GM08714 (cell line): ENCODE results near the gene NOXA1.
"Not testable (repeated sequence)": the region's sequence is repeated elsewhere in the genome, so short reads cannot be mapped to it uniquely, and the experiment has no call there.

Source experiments
- H3K4me3 ChIP-seq: fragments of 200-500 bp; sonication (Bioruptor generic); 2 replicates; pipeline ENCODE4 v1.5.1; 2014; ENCODE audit warnings: mild to moderate bottlenecking, low read length, inconsistent platforms
- ZNF274 ChIP-seq: IDR thresholded peaks from 2 replicates; pipeline ENCODE4 v1.6.1; 2012; ENCODE audit warnings: mild to moderate bottlenecking, low read depth, low read length

The NOXA1 gene

DNA sequence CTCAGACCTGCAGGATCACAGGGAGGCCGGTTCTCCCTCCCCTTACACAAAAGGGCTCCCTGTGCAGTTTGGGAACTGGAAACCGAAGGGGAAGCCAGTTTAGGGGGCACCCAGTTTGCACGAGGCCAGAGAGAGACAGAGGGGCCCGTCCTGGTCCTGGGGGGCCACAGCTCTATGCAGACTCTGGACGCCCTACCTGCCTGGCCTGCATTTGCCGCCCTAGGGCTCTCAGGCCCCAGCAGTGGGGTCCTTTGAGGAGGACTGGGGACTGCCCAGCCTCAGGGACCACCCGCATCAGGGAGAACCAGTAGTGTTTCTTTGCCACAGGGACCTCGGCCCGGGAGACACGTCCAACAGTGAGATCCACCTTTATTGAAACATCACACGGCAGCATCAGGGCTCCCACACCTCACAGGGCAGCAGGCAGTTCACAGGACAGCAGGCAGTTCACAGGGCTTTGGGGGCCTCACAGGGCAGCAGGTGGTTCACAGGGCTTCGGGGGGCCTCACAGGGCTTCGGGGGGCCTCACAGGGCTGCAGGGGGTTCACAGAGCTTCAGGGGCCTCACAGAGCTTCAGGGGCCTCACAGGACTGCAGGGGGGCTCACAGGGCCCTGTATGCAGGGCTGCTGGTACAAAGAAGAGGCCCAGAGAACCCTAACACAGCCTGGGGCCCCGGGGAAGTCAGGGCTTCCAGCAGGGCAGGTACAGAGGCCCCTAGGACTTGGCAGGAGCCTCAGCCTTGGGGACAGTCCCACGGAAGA, 36.6 kb downstream of the NOXA1 start:
- TF ChIP-seq ZNF274 = no peak
- peak overlapping the region; percentile 46; the same call in 1 of the 2 replicates for H3K4me3 ChIP-seq

DNA sequence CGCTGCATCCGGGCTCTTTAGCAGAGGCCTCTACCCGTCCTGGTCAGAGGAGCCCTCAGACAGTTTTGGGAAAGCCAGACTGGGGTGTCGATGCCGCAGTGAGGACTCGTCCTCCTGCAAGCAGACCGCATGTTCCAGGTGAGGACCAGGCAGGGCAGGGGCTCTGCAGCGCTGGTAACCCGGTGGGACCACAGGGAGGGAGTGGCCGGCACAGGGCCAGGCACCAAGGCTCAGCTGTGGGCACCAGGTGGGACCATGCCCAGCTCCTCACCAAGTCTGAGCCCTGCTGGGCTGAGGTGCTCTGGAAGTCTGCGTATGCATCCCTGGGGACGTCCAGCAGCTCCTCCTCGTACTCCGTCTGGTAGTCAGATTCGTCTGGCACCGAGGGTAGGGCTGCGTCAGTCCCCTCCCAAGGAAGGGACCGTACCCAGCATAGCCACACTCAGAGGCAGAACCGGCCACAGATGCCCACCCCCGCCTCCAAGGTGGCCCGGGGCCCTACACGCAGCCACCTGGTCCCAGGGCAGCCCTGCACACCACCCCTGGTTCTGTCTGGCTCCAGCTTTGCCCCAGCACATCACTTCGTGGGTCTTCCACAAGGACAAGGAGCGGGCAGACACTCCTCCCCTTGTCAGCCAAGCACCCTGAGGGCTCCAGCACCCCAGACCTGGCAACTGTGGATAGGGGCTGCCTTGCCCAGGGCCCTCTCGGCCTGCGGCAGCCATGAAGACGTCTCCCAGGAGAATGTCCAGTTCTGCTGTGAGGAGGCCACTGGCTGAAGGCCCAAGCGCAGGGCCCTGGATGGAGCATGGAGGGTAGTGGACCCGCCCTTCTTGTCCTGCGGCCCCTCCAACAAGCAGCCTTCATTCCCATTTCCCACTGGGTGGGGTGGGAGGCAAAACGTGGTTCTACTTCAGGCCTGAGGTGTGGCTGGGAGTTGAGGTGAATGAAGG, 37.4 kb downstream of the NOXA1 start:
- no peak for TF ChIP-seq ZNF274
- H3K4me3 ChIP-seq = no peak overlapping the region

DNA sequence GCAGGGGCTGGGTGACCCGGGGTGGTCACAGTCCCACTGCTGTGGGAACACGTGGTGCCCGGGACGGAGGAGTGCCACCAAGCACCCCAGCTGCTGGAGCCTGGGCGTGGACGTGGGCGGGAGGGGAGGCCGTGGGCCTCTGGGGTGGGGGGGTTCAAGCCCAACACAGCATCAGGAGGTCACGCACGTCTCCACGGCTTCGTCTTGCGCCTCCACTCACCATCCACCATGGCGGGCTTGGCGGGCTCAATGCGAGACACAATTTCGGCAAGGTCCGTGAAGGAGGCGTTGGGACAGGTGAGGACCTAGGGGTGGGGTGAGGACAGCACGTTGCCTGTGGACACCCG, 38.1 kb downstream of the NOXA1 start:
- TF ChIP-seq ZNF274 = no peak
- H3K4me3 ChIP-seq = no peak overlapping the region

DNA sequence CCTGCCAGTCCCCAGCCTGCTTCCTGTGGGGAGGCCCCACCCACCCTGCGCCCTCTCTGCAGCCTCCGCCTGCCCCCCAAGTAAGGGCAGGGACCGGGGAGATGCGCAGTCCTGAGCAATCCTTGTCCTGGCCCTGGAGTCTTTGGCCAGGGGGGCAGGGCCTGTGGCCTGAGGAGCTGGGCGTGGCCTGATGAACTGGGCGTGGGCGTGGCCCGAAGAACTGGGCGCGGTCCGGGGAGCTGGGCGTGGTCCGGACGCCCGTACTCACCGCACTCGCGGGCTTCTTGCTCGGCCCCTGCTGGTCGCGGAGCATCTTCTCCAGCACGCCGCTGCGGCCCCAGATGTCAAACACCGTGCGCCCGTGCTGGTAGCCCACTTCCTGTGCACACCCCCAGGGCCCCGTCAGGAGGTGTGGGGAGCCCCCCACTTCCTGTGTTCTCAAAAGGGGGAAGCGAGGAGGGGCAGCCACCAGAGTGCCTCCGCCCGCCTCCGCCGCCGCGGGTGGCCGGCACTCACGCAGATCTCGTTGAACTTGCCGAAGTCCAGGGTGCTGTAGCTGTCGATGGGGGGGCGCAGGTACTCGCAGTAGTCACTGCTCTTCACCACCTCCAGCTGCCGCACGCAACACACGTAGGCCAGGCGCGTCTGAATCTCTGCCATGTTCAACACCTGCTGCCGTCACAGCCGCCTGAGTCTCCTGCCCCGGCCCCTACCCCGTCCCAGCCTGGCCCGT, 38.6 kb downstream of the NOXA1 start:
- no peak overlapping the region; the same call in 1 of the 2 replicates for H3K4me3 ChIP-seq
- TF ChIP-seq ZNF274 = no peak

DNA sequence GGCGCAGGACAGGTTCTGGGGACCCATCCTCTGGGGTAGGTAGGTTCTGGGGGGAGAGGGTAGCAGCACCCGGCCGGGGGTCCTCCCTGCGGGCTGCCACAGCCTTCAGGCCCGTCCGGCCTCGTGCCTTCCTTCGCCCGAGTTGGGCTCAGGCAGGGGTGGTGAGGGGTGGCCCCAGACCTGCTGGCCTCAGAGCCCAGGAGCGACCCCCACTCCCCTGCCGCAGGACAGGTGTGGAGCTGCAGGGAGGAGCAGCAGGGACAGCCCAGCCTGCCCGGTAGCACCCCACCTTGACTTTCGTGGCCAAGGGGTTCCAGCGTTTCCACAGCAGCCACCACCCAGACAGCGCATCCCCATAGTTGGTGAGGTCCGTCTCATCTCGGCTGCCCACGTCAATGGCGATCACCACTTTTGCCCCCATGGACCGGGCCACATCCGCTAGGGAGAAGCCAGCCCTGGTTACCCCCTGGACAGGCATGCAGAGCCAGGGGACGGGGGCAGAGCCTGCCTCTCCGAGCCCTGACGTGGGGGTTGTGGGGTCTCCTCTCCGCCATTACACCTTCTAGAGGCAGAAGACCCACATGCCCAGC, 39.3 kb downstream of the NOXA1 start:
- H3K4me3 ChIP-seq = no peak overlapping the region; the same call in 1 of the 2 replicates
- TF ChIP-seq ZNF274 = no peak

DNA sequence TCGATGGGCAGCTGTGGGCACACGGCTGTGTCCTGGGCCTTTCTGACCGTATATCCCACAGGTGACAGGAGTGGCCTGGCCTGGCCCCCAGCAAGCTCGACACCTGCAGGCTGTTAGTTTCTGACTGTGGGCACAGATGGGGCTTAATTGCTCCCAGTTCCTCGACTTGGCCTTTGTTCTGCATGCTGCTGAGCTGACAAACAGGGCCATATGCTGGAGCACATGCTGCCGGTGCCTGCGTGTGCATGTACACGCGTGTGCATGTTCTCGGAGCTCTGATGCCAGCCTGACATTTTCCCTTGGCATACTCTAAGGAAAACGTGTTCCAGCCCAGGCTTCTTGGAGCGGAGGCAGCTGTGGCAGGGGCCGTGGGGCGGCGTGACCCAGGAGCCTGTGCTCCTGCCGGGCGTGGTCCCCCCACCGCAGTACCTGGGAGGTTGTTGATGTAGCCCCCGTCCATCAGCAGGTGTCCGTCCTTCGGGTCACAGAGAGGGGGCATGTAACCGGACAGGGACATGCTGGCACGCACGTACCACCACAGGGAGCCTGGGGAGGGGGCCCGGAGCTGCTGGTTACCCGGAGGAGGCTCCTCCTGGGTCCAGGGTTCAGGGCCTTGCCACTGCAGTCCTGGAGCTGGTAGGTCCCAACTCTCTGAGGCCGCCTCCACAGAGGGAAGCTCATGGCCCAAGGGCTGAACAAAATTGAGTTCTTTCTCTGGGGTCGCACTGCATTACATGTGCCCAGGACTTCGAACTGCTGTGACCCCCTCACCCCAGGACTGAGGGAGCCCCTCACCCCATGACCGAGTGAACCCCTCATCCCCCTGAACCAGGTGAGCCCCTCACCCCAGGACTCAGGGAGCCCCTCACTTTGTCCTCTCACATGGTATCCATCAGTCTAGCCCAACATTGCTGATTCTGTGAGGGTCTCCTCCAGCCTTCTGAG, 40.1 kb downstream of the NOXA1 start:
- no peak for TF ChIP-seq ZNF274

DNA sequence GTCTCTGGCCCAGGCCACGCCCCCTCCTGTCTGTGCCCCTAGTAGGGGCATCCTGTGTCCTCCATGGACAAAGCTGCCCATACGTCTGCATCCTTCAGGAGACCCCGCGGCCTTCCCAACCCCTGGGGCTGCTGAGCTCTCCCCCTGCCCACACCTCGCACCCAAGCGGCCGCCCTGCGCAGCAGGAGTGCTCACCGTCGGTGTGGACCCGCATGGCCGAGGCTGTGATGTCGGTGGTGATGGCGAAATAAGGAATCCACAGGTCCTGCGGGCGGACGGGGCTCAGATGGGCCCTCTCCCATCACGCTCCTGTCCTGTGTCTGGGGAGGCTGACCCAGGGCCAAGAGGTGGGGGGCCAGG, 40.7 kb downstream of the NOXA1 start:
- no peak overlapping the region for H3K4me3 ChIP-seq
- no peak for TF ChIP-seq ZNF274

More for the DNA sequence above, 40.1 kb downstream of the NOXA1 start:
- no peak overlapping the region for H3K4me3 ChIP-seq

DNA sequence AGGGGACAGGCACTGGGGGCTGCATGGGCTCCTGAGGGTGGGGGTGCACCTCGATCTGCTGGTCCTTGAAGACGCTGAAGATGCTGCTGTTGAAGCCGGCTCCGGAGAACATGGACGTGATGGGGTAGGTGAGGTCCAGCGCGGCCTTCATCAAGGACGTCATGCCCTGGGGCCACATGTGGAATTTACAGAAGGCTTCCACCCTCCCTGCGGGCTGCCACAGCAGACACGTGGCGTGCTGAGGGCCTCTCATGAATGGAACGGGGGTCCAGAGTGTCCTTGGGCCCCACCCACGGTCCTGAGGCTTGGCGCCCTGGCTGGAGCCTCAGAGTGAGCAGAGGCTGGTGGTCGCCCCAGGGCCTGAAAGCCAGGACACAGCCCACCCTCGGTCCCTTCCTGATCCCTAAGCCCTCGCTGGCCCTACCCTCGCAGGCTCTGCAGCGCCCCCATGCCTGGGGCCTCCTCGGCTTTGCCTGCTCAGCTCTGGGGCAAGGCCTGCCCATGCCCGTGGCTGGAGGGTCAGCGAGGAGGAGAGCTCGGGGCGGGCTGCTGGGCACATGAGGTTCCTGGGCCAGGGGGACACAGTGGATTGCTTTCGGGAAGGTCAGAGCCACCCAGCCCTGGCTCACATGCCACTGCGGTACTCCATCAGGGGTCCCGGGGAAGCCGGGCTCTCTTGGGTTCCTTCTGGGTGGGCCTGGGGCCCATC, 41.3 kb downstream of the NOXA1 start:
- no peak overlapping the region for H3K4me3 ChIP-seq

DNA sequence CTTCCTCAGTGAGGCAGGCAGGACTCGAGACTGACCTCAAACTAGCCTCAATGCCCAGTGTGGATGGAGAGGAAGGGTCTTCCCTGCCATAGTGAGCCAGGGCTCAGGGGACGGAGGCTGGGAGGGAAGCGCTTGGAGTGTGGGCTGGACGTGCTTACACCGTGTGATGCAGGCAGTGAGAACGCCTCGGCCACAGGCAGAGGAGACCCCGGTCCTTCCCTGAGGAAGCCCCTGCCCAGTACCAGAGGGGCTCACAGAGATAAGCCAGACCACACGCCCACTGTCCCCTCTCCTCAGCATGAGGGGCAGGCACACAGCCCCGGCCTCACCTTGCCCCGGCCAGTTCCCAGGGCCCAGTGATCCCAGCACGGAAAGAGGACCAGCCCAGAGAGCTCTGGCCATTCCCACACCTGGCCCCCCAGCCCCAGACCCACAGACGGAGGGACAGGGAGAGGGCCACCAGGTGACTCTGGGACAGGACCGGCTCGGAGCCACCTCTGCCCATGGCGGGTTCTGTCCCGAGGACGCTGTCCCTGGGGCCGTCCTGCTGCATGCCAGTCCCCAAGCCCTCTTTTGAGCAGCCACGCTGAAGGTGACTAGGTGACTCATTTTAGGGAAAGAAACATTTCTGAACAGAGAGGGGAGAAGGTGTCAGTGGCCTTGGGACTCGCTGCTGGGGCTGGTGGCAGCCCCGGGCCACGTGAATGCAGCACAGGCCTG, 42.0 kb downstream of the NOXA1 start:
- TF ChIP-seq ZNF274 = no peak
- no peak overlapping the region for H3K4me3 ChIP-seq

More for the DNA sequence above, 41.3 kb downstream of the NOXA1 start:
- no peak for TF ChIP-seq ZNF274

DNA sequence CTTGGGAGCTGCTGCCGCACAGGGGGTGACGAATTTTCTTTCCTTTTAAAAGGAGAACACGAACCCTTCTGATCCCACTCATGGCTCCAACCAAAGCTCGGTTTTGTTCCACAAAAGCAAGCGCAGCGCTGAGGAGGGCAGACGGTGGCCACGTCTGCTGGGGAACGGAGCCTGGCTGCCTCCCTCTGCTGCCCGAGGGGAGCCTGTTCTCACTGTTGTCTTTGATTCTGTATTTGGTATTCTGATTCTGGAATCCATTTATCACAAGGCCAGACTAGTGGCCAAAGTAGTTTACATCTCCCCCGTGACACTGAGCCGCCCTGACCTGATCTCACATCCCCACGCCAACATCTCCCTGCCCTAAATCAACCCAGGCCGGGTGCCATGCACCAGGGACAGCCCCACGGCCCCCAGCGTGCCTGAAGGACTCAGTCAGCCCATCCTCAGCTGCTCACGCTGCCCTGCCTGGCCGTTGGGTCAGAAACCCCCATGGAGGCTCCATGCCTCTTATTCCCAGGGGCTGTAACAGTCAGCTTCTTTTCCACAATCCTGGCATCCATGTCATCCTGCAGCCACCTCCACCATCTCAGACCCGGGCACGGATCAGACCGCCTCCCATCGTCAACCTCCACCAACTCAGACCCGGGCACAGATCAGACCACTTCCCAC, 42.7 kb downstream of the NOXA1 start:
- no peak for TF ChIP-seq ZNF274
- H3K4me3 ChIP-seq = no peak overlapping the region

DNA sequence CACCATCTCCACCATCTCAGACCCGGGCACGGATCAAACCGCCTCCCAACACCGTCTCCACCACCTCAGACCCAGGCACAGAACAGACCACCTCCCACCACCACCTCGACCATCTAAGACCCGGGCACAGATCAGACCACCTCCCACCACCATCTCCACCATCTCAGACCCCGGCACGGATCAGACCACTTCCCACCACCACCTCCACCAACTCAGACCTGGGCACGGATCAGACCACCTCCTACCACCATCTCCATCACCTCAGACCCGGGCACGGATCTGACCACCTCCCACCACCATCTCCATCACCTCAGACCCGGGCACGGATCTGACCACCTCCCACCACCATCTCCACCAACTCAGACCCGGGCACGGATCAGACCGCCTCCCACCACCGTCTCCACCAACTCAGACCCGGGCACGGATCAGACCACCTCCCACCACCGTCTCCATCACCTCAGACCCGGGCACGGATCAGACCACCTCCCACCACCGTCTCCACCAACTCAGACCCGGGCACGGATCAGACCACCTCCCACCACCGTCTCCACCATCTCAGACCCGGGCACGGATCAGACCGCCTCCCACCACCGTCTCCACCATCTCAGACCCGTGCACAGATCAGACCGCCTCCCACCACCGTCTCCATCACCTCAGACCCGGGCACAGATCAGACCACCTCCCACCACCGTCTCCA, 43.3 kb downstream of the NOXA1 start:
- H3K4me3 ChIP-seq = not testable (repeated sequence)
